ENCODE results near the gene SHOC1. TPM values are rescaled to one million over a fixed set of nuclear protein-coding genes. Genes with fewer than 3 reads are reported as not detected.
"Not testable (repeated sequence)": the region's sequence is repeated elsewhere in the genome, so short reads cannot be mapped to it uniquely, and the experiment has no call there.

SHOC1 gene
- total and polyA plus RNA-seq, 2 donors: 0.05 TPM; not detected in 1

DNA sequence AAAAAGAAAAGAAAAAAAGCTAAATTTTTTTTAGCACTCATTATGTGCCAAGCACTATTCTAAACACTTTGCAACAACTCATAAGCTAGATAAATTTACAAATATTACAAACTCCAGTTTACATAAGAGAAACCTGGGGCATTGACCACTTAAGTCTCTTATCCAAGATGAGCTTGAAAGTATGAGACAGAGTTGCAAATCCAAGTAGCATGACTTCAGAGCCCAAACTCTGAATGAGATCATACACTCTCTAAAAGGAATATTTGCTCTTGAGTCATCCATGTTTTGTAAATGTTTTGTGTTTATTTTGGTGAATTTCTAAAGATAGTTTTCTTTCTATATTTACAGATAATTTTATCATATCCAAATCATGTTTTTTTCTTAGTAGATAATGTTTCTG is 4.0 kb upstream of the SHOC1 start:
- no peak overlapping the region for H3K27ac ChIP-seq (ENCODE audit: low read depth)
- no peak overlapping the region for H3K4me3 ChIP-seq (ENCODE audit: low read depth, low read length)
- H3K4me1 ChIP-seq (ENCODE audit: insufficient read depth): no peaks in the 10 kb centered on the region
- peaks cover 1% of the 10 kb centered on the region for H3K36me3 ChIP-seq (ENCODE audit: insufficient read depth)
- no peak for DNase-seq (ENCODE audit: extremely low spot score)

GRCh38 chr9:111795557-111795839 is 761 bp upstream of the SHOC1 start:
- no peaks in the 10 kb centered on the region for H3K4me1 ChIP-seq (ENCODE audit: insufficient read depth)
- no peak overlapping the region for H3K27ac ChIP-seq (ENCODE audit: low read depth)
- whole genome bisulfite sequencing: 80% methylated on average over 2 of the region's 2 CpGs
- no peaks in the 10 kb centered on the region for H3K36me3 ChIP-seq (ENCODE audit: insufficient read depth)
- no peak overlapping the region for H3K4me3 ChIP-seq (ENCODE audit: low read depth, low read length)
- no peak for DNase-seq (ENCODE audit: extremely low spot score)

- H3K27ac ChIP-seq (ENCODE audit: low read depth); H3K4me1 ChIP-seq (ENCODE audit: insufficient read depth); DNase-seq (ENCODE audit: extremely low spot score); H3K36me3 ChIP-seq (ENCODE audit: insufficient read depth); H3K4me3 ChIP-seq (ENCODE audit: low read depth, low read length): not testable (repeated sequence)
- whole genome bisulfite sequencing: 99% methylated on average over 1 of the region's 1 CpG
These were observed 2.9 kb downstream of the SHOC1 start for GRCh38 chr9:111791821-111792220.

GRCh38 chr9:111789881-111790280 is 4.9 kb downstream of the SHOC1 start:
- Histone ChIP-seq H3K4me3 (ENCODE audit: low read depth, low read length) (no peak overlapping the region), H3K27ac (ENCODE audit: low read depth) (no peak overlapping the region), H3K36me3 (ENCODE audit: insufficient read depth) (no peaks in the 10 kb centered on the region), H3K4me1 (ENCODE audit: insufficient read depth) (no peaks in the 10 kb centered on the region)
- no peak for DNase-seq (ENCODE audit: extremely low spot score)
- WGBS: 83% methylated on average over 1 of the region's 1 CpG

DNA sequence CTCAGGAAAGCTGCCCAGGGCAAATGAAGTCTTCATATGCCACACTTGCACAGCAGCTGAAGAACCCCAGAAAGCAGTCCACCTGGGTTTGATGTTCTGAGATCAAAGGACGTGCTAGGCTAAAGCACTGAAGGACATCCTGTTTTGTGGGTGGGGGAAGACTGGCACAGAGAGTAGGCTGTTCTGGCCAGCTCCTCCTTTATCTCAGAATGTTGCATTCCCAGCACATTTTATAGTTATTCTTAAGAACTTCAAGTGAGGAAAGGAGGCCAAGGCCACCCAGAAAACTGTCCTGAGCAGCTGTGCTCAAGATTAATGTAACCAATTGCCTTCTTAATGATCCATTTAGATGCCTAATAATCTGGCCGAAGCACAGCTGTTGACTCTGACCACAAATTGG is 10.9 kb downstream of the SHOC1 start:
- 55% methylated on average over 2 of the region's 2 CpGs for WGBS
- peak overlapping the region; percentile 2 for H3K27ac ChIP-seq (ENCODE audit: low read depth)
- no peak for DNase-seq (ENCODE audit: extremely low spot score)
- H3K4me3 ChIP-seq (ENCODE audit: low read depth, low read length): no peak overlapping the region
- H3K4me1 ChIP-seq (ENCODE audit: insufficient read depth): no peaks in the 10 kb centered on the region
- H3K36me3 ChIP-seq (ENCODE audit: insufficient read depth): no peaks in the 10 kb centered on the region

- no peaks in the 10 kb centered on the region for H3K4me1 ChIP-seq (ENCODE audit: insufficient read depth)
- H3K4me3 ChIP-seq (ENCODE audit: low read depth, low read length): no peak overlapping the region
- DNase-seq (ENCODE audit: extremely low spot score): no peak
- WGBS: 89% methylated on average over 2 of the region's 2 CpGs
- H3K36me3 ChIP-seq (ENCODE audit: insufficient read depth): no peaks in the 10 kb centered on the region
- no peak overlapping the region for H3K27ac ChIP-seq (ENCODE audit: low read depth)
These were observed 11.3 kb downstream of the SHOC1 start for GRCh38 chr9:111783424-111783823.

- H3K27ac ChIP-seq (ENCODE audit: low read depth): no peak overlapping the region
- no peak overlapping the region for H3K4me3 ChIP-seq (ENCODE audit: low read depth, low read length)
- DNase-seq (ENCODE audit: extremely low spot score): no peak
- H3K36me3 ChIP-seq (ENCODE audit: insufficient read depth): no peaks in the 10 kb centered on the region
- H3K4me1 ChIP-seq (ENCODE audit: insufficient read depth): no peaks in the 10 kb centered on the region
These were observed 28.7 kb downstream of the SHOC1 start for GRCh38 chr9:111766066-111766465.

GRCh38 chr9:111762556-111762955 is 32.2 kb downstream of the SHOC1 start:
- H3K27ac ChIP-seq (ENCODE audit: low read depth): no peak overlapping the region
- no peaks in the 10 kb centered on the region for H3K4me1 ChIP-seq (ENCODE audit: insufficient read depth)
- no peaks in the 10 kb centered on the region for H3K36me3 ChIP-seq (ENCODE audit: insufficient read depth)
- H3K4me3 ChIP-seq (ENCODE audit: low read depth, low read length): no peak overlapping the region
- DNase-seq (ENCODE audit: extremely low spot score): no peak
- 0% methylated on average over 2 of the region's 2 CpGs for WGBS

DNA sequence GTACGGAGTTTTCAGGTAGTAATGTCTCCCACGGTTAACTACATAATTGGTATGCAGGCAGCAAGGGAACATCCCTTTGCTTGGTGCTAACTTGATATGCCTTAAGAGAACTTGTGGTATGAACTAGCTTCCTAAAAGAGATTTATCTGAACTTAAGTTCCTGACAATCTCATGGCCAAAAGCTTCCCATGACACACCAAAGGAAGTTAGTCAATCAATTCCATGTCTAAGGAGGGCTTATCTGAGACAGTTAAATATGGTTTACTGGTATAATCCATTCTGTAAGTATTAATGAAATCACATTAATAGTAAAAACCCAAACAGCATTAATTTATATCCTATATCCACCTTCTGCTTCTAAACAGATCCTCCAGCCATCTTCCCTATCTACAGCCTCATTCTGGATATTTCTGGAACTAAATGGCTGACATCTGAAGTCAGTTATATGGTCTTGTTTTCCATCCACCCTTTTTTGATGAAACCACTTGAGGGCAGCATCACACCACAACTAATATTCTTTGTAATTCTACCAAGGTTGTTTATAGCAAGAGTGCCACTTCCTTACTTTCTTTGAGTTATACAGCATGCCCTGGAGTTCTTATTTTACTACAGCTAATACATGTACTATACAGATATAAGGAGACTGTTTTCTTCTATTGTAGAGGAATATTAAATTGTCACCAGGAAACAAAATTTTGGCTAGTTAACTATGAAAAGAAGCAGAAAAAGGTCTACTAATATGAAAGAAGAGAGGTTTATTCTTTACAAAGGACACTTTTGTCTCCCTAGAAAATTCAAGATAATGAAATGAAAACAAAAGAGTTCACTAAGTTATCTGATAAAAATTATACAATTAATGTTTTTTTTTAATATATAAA is 34.7 kb downstream of the SHOC1 start:
- WGBS: 78% methylated on average over 2 of the region's 2 CpGs
- H3K27ac ChIP-seq (ENCODE audit: low read depth): no peak overlapping the region
- no peaks in the 10 kb centered on the region for H3K36me3 ChIP-seq (ENCODE audit: insufficient read depth)
- no peak overlapping the region for H3K4me3 ChIP-seq (ENCODE audit: low read depth, low read length)
- DNase-seq (ENCODE audit: extremely low spot score): peak; percentile 64
- H3K4me1 ChIP-seq (ENCODE audit: insufficient read depth): no peaks in the 10 kb centered on the region

GRCh38 chr9:111754800-111755199 is 39.9 kb downstream of the SHOC1 start:
- 75% methylated on average over 1 of the region's 1 CpG for WGBS
- H3K36me3 ChIP-seq (ENCODE audit: insufficient read depth): no peaks in the 10 kb centered on the region
- H3K27ac ChIP-seq (ENCODE audit: low read depth): no peak overlapping the region
- H3K4me3 ChIP-seq (ENCODE audit: low read depth, low read length): no peak overlapping the region
- no peak for DNase-seq (ENCODE audit: extremely low spot score)
- H3K4me1 ChIP-seq (ENCODE audit: insufficient read depth): no peaks in the 10 kb centered on the region

DNA sequence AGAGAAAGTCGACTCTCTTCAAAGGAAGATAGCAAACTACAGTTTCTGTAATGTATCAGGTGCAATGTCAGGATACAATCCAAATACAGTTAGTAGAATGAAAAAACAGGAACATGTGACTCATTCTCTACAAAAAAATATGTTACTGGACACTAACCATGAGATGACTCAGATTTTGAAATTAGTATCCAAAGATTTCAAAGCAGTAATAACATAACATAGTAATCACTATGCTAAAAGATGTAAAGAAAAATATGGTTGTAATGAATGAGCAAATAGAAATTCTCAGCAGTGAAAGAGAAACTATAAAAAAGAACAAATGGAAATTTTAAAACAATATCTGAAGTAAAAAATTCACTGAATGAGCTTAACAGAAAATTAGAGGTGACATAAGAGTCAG is 42.3 kb downstream of the SHOC1 start:
- H3K27ac ChIP-seq (ENCODE audit: low read depth): no peak overlapping the region
- no peaks in the 10 kb centered on the region for H3K36me3 ChIP-seq (ENCODE audit: insufficient read depth)
- no peak overlapping the region for H3K4me3 ChIP-seq (ENCODE audit: low read depth, low read length)
- no peaks in the 10 kb centered on the region for H3K4me1 ChIP-seq (ENCODE audit: insufficient read depth)
- no peak for DNase-seq (ENCODE audit: extremely low spot score)
- WGBS: 86% methylated on average over 1 of the region's 1 CpG

Small RNA genes lying within 50 kb of the gene (small RNA-seq; reads per million reads assigned to genes)
- not detected for gene RNU6-1013P

Other genes starting within 250 kb of the SHOC1 start
- 60.1 TPM for gene PTGR1, start 195.3 kb downstream of the SHOC1 start, total RNA-seq
- gene PTGR1, start 195.3 kb downstream of the SHOC1 start, polyA plus RNA-seq: 81.2 TPM
- gene DNAJC25, start 163.6 kb downstream of the SHOC1 start, total RNA-seq: 10.3 TPM
- 8.3 TPM for gene DNAJC25, start 163.6 kb downstream of the SHOC1 start, polyA plus RNA-seq
- 90.4 TPM for gene GNG10, start 133.3 kb downstream of the SHOC1 start, total RNA-seq
- 45.0 TPM for gene GNG10, start 133.3 kb downstream of the SHOC1 start, polyA plus RNA-seq
- gene UGCG, start 101.9 kb upstream of the SHOC1 start, total RNA-seq: 79.2 TPM
- 17.8 TPM for gene UGCG, start 101.9 kb upstream of the SHOC1 start, polyA plus RNA-seq

All from urinary bladder (tissue), 4 donors.